Measurements from ENCODE around the gene ESPL1. TPM values are rescaled to one million over a fixed set of nuclear protein-coding genes. Genes with fewer than 3 reads are reported as not detected.

The ESPL1 gene
- total and polyA plus RNA-seq, 2 donors (not counting 1 experiment from before 2014, with no cell fraction given), result 1.4 to 1.8 TPM

DNA sequence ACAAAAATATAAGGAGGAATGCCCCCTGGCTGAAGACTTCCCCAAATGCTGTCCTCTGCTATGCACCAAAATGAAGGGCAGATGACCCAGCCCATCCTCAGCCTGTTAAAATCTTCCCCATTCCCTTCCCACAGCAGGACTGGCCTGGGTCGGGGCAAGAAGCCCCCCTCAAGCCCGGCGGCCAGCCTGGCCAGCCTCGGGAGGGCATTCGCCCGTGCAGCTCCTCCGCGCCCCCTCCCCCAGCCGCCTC lies 36.5 kb upstream of the ESPL1 start:
- Histone ChIP-seq H3K36me3 (ENCODE audit: control insufficient read depth, insufficient read depth, low read length) (peaks cover 2% of the 10 kb centered on the region), H4K20me1 (ENCODE audit: control insufficient read depth, extremely low read depth, insufficient read depth, low read length) (no peaks in the 10 kb centered on the region), H3K4me2 (ENCODE audit: extremely low read depth, insufficient read depth, low read length) (peak overlapping the region; percentile 69), H3K4me1 (ENCODE audit: control insufficient read depth, extremely low read depth, insufficient read depth, low read length) (peaks cover 19% of the 10 kb centered on the region), H2AFZ (ENCODE audit: low read length) (no peak overlapping the region), H3K9ac (ENCODE audit: insufficient read depth, low read length) (peak overlapping the region; percentile 58), H3K27ac (ENCODE audit: insufficient read depth, low read length) (no peak overlapping the region), H3K79me2 (ENCODE audit: control insufficient read depth, insufficient read depth, low read length) (no peaks in the 10 kb centered on the region), H3K9me3 (ENCODE audit: control insufficient read depth, insufficient read depth, low read depth, low read length) (no peaks in the 10 kb centered on the region), H3K27me3 (ENCODE audit: control insufficient read depth, insufficient read depth, low read length) (peaks cover 3% of the 10 kb centered on the region), H3K4me3 (replicated peaks in 1 of 4; ENCODE audit: control extremely low read depth in 1 of 4, insufficient read depth in 1 of 4, low read depth in 3 of 4, low read length in 4 of 4) (peak overlapping the region; percentile 41 to 91 (median 66))
- TF ChIP-seq EZH2 (IDR thresholded peaks at IDR 0.05; ENCODE audit: low read length, missing control alignments), result no peak
- TF ChIP-seq, protein P1, sequence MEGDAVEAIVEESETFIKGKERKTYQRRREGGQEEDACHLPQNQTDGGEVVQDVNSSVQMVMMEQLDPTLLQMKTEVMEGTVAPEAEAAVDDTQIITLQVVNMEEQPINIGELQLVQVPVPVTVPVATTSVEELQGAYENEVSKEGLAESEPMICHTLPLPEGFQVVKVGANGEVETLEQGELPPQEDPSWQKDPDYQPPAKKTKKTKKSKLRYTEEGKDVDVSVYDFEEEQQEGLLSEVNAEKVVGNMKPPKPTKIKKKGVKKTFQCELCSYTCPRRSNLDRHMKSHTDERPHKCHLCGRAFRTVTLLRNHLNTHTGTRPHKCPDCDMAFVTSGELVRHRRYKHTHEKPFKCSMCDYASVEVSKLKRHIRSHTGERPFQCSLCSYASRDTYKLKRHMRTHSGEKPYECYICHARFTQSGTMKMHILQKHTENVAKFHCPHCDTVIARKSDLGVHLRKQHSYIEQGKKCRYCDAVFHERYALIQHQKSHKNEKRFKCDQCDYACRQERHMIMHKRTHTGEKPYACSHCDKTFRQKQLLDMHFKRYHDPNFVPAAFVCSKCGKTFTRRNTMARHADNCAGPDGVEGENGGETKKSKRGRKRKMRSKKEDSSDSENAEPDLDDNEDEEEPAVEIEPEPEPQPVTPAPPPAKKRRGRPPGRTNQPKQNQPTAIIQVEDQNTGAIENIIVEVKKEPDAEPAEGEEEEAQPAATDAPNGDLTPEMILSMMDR (conservative IDR thresholded peaks at IDR 0.05 in 1 of 2, IDR thresholded peaks at IDR 0.05 in 1 of 2; ENCODE audit: low read depth in 1 of 2, low read length in 2 of 2), result peak; percentile 10 to 12
- no peak for DNase-seq (ENCODE audit: low read depth in 2 of 2)

DNA sequence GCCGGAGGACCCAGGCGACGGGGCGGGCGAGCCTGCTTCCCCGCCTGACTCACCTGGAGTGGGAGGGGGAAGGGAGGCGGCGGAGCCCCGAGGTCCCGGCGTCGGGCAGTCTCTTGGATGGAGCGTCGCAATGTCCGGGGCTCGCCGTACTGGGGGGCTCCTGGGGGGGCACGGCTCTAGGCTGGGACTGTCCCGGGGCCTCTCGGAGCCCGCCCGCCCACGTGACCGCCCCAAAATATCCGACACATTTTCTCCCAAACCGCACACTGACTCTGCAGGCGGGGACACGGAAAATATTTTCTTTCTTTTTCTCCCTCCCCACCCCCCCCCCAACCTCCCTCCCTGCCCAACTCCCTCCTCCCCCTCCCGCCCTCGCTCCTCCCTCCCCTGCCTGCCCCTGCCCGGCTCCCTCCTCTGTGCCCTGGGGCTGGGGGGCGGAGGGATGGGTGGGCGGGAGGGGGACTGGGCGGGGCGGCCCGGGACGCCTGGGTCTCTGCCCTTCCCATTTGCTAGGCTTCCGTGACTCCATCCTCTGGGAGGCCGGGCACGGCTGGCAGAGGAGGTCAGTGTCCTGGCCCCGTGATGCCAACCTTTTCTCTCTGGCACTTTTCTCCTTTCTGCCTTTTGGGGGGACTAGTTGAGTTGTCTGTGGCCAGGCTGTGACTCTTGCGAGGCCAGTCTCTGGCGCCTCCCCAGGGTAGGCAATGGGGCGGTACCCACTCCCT lies 36.0 kb upstream of the ESPL1 start, which contains the start of gene RARG:
Gene RARG, minus strand, starts transcription at position 289 of the 725 bp plus-strand sequence. CDS start 4,664 bp downstream, outside the sequence.
- Histone ChIP-seq H3K79me2 (ENCODE audit: control insufficient read depth, insufficient read depth, low read length) (no peaks in the 10 kb centered on the region), H3K36me3 (ENCODE audit: control insufficient read depth, insufficient read depth, low read length) (peaks cover 2% of the 10 kb centered on the region), H3K9me3 (ENCODE audit: control insufficient read depth, insufficient read depth, low read depth, low read length) (no peaks in the 10 kb centered on the region), H3K9ac (ENCODE audit: insufficient read depth, low read length) (peak within 1 kb of the TSS; percentile 58), H3K4me1 (ENCODE audit: control insufficient read depth, extremely low read depth, insufficient read depth, low read length) (peaks cover 19% of the 10 kb centered on the region), H2AFZ (ENCODE audit: low read length) (peak within 1 kb of the TSS; percentile 52), H3K27ac (ENCODE audit: insufficient read depth, low read length) (no peak within 1 kb of the TSS), H3K4me2 (ENCODE audit: extremely low read depth, insufficient read depth, low read length) (peak within 1 kb of the TSS; percentile 89), H3K27me3 (ENCODE audit: control insufficient read depth, insufficient read depth, low read length) (peaks cover 8% of the 10 kb centered on the region), H3K4me3 (replicated peaks in 1 of 4; ENCODE audit: control extremely low read depth in 1 of 4, insufficient read depth in 1 of 4, low read depth in 3 of 4, low read length in 4 of 4) (peak within 1 kb of the TSS; percentile 43 to 91 (median 66)), H4K20me1 (ENCODE audit: control insufficient read depth, extremely low read depth, insufficient read depth, low read length) (no peaks in the 10 kb centered on the region)
- peak; percentile 43 to 58 for DNase-seq (ENCODE audit: low read depth in 2 of 2)
- TF ChIP-seq EZH2 (IDR thresholded peaks at IDR 0.05; ENCODE audit: low read length, missing control alignments), result no peak
- TF ChIP-seq, protein P1 (conservative IDR thresholded peaks at IDR 0.05 in 1 of 2, IDR thresholded peaks at IDR 0.05 in 1 of 2; ENCODE audit: low read depth in 1 of 2, low read length in 2 of 2), result no peak

DNA sequence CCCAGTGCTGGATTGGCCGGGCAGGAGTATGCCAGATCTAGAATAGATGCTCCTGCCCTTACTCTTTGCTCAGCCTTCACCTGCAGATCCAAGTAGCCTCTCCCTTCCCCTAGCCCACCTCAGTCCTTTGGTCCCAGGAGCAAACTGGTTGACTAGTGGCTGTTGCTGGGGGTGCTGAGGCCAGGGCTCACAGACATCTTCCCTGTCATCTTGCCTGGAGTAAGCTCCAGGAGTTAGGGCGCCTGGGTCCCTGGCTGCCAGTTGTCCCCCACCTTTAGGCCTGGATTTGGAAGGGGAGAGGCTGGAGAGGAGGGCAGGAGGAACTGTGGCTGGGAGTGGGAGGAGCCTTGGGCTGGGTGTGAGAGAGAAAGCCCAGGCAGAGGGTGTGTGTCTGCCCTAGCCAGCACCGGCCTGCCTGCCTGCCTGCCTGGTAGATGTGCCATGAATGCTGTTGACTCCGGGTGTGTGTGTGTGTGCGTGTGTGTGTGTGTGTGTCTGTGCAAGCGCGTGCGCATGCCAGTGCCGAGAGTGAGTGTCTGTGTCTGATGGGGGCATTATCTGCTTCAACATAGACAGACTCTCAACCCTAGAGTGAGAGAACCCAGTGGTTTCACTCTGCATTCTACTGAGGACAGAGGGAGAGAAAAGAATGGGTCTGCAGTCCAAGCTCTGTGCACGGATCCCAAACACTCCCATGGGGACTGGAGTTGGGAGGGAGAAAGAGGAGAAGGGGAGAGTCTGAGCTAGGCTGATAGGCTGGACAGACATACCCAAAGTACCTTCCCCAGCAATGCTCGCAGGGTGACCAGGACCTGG lies 35.2 kb upstream of the ESPL1 start:
- Histone ChIP-seq H3K79me2 (ENCODE audit: control insufficient read depth, insufficient read depth, low read length) (no peaks in the 10 kb centered on the region), H3K27me3 (ENCODE audit: control insufficient read depth, insufficient read depth, low read length) (peaks cover 8% of the 10 kb centered on the region), H3K27ac (ENCODE audit: insufficient read depth, low read length) (no peak overlapping the region), H3K9me3 (ENCODE audit: control insufficient read depth, insufficient read depth, low read depth, low read length) (no peaks in the 10 kb centered on the region), H2AFZ (ENCODE audit: low read length) (peak overlapping the region; percentile 52), H3K4me3 (replicated peaks in 1 of 4; ENCODE audit: control extremely low read depth in 1 of 4, insufficient read depth in 1 of 4, low read depth in 3 of 4, low read length in 4 of 4) (peak overlapping the region; percentile 38 to 91 (median 52)), H3K9ac (ENCODE audit: insufficient read depth, low read length) (no peak overlapping the region), H3K36me3 (ENCODE audit: control insufficient read depth, insufficient read depth, low read length) (no peaks in the 10 kb centered on the region), H3K4me2 (ENCODE audit: extremely low read depth, insufficient read depth, low read length) (peak overlapping the region; percentile 89), H3K4me1 (ENCODE audit: control insufficient read depth, extremely low read depth, insufficient read depth, low read length) (peaks cover 19% of the 10 kb centered on the region), H4K20me1 (ENCODE audit: control insufficient read depth, extremely low read depth, insufficient read depth, low read length) (no peaks in the 10 kb centered on the region)
- TF ChIP-seq EZH2 (IDR thresholded peaks at IDR 0.05; ENCODE audit: low read length, missing control alignments), result peak; percentile 5
- TF ChIP-seq, protein P1 (conservative IDR thresholded peaks at IDR 0.05 in 1 of 2, IDR thresholded peaks at IDR 0.05 in 1 of 2; ENCODE audit: low read depth in 1 of 2, low read length in 2 of 2), result no peak
- DNase-seq (ENCODE audit: low read depth in 2 of 2), result peak; percentile 21 to 49

Data from fibroblast of lung (primary cell).